H1 (cell line): ENCODE data around the gene ENTREP3. TPM values are rescaled to one million over a fixed set of nuclear protein-coding genes. Genes with fewer than 3 reads are reported as not detected.

Source experiments
- CHD7 ChIP-seq: fragments of 300-600 bp; sonication (generic); IDR thresholded peaks from 2 replicates; pipeline ENCODE4 v1.7.1; 2012; ENCODE audit warnings: low read length, moderate library complexity, mild to moderate bottlenecking, inconsistent platforms; ENCODE audit not compliant: insufficient replicate concordance
- E2F6 ChIP-seq: IDR thresholded peaks from 2 replicates; pipeline ENCODE4 v1.6.1; 2012; ENCODE audit warnings: inconsistent platforms
- MAX ChIP-seq: IDR thresholded peaks from 2 replicates; pipeline ENCODE4 v1.6.1; 2012; ENCODE audit warnings: inconsistent platforms
- RFX5 ChIP-seq: IDR thresholded peaks from 2 replicates; pipeline ENCODE4 v1.6.1; 2011; ENCODE audit warnings: low read depth, low read length, improper control_type of control experiment, borderline replicate concordance
- RXRA ChIP-seq: IDR thresholded peaks from 2 replicates; pipeline ENCODE4 v1.6.1; 2011; ENCODE audit warnings: low read depth, mild to moderate bottlenecking, low read length, moderate library complexity; ENCODE audit not compliant: insufficient read depth
- SP4 ChIP-seq: IDR thresholded peaks from 2 replicates; pipeline ENCODE4 v1.6.1; 2012; ENCODE audit warnings: low read length, inconsistent platforms
- USF2 ChIP-seq: IDR thresholded peaks from 2 replicates; pipeline ENCODE4 v1.6.1; 2011; ENCODE audit warnings: low read length, improper control_type of control experiment
- polyA plus RNA-seq, 7 experiments: library from polyadenylated mRNA; depleted of rRNA in 3 of 7; stranded (reverse) in 5 of 7; unstranded in 2 of 7; fragments of >200 nt in 5 of 7; fragments of 200-250 nt in 2 of 7; gene quantifications; 1 replicate in 5 of 7; 2 replicates in 1 of 7; 4 replicates in 1 of 7; pipeline versions ENCODE4 v1.2.1 to v1.2.3, GENCODE V29; 2011 to 2013; ENCODE audit warnings: missing spikeins in 2 of 7, mixed read lengths in 2 of 7
- total RNA-seq: library from RNA; stranded (reverse); fragmentation: NEBNext Ultra II Directional; extraction: Animal tissue kit (Norgen Biotek cat#: 25700); gene quantifications from 2 replicates; pipeline ENCODE4 v1.2.1, GENCODE V29; 2021

The ENTREP3 gene
- total and polyA plus RNA-seq, 2 of the 8 experiments (the other 6 are each of a cell fraction or from before 2014, with no cell fraction given), result 22.8 to 52.2 TPM

- TF ChIP-seq CHD7, result peak; percentile 44
- TF ChIP-seq USF2, result 0 out of 2 replicates have a peak, but pooled peaks have one; percentile 12
- peak; percentile 85 for TF ChIP-seq MAX
- no peak for TF ChIP-seq RXRA
- no peak for TF ChIP-seq RFX5
- 0 out of 2 replicates have a peak, but pooled peaks have one; percentile 3 for TF ChIP-seq SP4
- TF ChIP-seq E2F6, result peak; percentile 92
These were observed 28.4 kb downstream of the ENTREP3 start (continued) for GRCh38 chr1:155226910-155227260.
